Ovary (tissue), 9 donors: Measurements from ENCODE around the gene CFAP20DC. TPM values are rescaled to one million over a fixed set of nuclear protein-coding genes. Genes with fewer than 3 reads are reported as not detected.
"Not testable (repeated sequence)": the region's sequence is repeated elsewhere in the genome, so short reads cannot be mapped to it uniquely, and the experiment has no call there.

ENCODE experiments used
- DNase-seq, 5 donors: peaks; one replicate each; pipeline ENCODE4 v3.0.0-alpha.2; 2019 to 2020
- H3K27ac ChIP-seq, 2 donors: fragments of 200-600 bp; one replicate each; pipeline versions ENCODE4 v1.5.1 to v1.8.0; 2019 to 2022
- H3K27me3 ChIP-seq: fragments of 200-600 bp; one replicate; pipeline ENCODE4 v1.8.0; 2022
- H3K36me3 ChIP-seq: fragments of 200-600 bp; sonication (generic); one replicate; pipeline ENCODE4 v1.5.1; 2019
- H3K4me1 ChIP-seq: one replicate; pipeline ENCODE4 v1.8.1; 2013; ENCODE audit warnings: mild to moderate bottlenecking, moderate library complexity; ENCODE audit not compliant: insufficient read depth
- H3K4me3 ChIP-seq: fragments of 200-600 bp; sonication (generic); one replicate; pipeline ENCODE4 v1.5.1; 2017
- H3K9me3 ChIP-seq, 2 donors: fragments of 200-600 bp in 1 of 2; sonication (generic) in 1 of 2; one replicate each; pipeline versions ENCODE4 v1.5.1 to v1.8.1; 2013 to 2019; ENCODE audit warnings: mild to moderate bottlenecking in 1 of 2, moderate library complexity in 1 of 2
- EP300 ChIP-seq: sonication (generic); formaldehyde crosslinking; IDR thresholded peaks from one replicate; pipeline ENCODE4 v1.6.1; 2017; ENCODE audit warnings: antibody characterized with exemption
- POLR2A ChIP-seq: fragments of 450-650 bp; IDR thresholded peaks from one replicate; pipeline ENCODE4 v1.6.1; 2017; ENCODE audit warnings: antibody characterized with exemption, mild to moderate bottlenecking, moderate library complexity
- WGBS, 3 donors: extraction: QIAGEN DNeasy Blood & Tissue Kit in 1 of 3; methylation state at CpG; one replicate each; pipeline versions ENCODE4 v1.1.5 to v1.1.7; 2013 to 2017; 5-methylcytosine and 5-hydroxymethylcytosine counted together
- intact Hi-C, 4 donors: fragments of 100-400 bp; cut with DNase I; formaldehyde crosslinking; loops; one replicate each; pipeline versions ENCODE4 v1.11.0 to v1.15.1; 2022 to 2023
- polyA plus RNA-seq, 2 donors: library from polyadenylated mRNA; stranded (reverse); fragments of 200-250 nt in 1 of 2; fragments of 350-450 nt in 1 of 2; fragmentation: Illumina TruSeq in 1 of 2; extraction: RNeasy Lipid Tissue Mini Kit (QIAGEN cat#74804) in 1 of 2; gene quantifications; one replicate each; pipeline ENCODE4 v1.2.3, GENCODE V29; 2013 to 2014
- total RNA-seq, 7 donors: library from RNA; depleted of rRNA in 2 of 7; stranded (reverse); fragments of >200 nt in 2 of 7; fragmentation: NEBNext Ultra II Directional in 3 of 7; extraction: Animal tissue kit (Norgen Biotek cat#: 25700) in 3 of 7; gene quantifications; one replicate each; pipeline versions ENCODE4 v1.1.0 to v1.2.4, GENCODE V29; 2016 to 2023
- TF ChIP-seq, protein P1 (sequence below), 3 donors: fragments of 450-650 bp in 2 of 3; fragments of 200-600 bp in 1 of 3; IDR thresholded peaks; one replicate each; pipeline versions ENCODE4 v1.5.1 to v1.8.0; 2016 to 2022; ENCODE audit warnings: antibody characterized with exemption in 3 of 3, mild to moderate bottlenecking in 1 of 3
- donor health status: DM: no; HTN: no; CAD: no; lungs with moderate emphysema.
- donor health status: DM: no; HTN: no; CAD: no.
- donor health status: Bipolar disorder and iron deficiency.
- donor health status: DM: yes; HTN: yes; CAD: no.
- donor health status: DM: no; HTN: no; CAD: no.
- donor health status: DM: yes; HTN: yes; CAD: no.

The CFAP20DC gene
- total and polyA plus RNA-seq, 9 donors, result 0.10 to 2.4 (median 0.47) TPM

DNA sequence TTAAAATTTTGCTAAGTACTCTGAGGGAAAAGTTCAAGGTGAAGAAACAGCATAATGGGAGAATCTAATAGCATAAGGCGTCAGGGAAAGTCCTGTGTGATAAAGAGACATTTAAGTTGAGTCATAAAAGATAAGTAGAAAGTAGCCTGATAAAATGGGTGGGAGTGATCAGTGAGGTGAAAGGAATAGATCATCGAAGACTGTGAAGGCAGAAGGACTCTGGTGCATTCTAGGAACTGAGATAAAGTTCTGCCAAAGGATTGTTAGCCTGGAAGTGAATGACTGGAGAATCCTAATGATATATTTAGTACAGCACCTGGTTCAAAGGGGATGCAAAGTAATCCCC is 149.9 kb downstream of the CFAP20DC start:
- DNase-seq, result no peak
- intact Hi-C loops, result no loop called here
- TF ChIP-seq, protein P1, sequence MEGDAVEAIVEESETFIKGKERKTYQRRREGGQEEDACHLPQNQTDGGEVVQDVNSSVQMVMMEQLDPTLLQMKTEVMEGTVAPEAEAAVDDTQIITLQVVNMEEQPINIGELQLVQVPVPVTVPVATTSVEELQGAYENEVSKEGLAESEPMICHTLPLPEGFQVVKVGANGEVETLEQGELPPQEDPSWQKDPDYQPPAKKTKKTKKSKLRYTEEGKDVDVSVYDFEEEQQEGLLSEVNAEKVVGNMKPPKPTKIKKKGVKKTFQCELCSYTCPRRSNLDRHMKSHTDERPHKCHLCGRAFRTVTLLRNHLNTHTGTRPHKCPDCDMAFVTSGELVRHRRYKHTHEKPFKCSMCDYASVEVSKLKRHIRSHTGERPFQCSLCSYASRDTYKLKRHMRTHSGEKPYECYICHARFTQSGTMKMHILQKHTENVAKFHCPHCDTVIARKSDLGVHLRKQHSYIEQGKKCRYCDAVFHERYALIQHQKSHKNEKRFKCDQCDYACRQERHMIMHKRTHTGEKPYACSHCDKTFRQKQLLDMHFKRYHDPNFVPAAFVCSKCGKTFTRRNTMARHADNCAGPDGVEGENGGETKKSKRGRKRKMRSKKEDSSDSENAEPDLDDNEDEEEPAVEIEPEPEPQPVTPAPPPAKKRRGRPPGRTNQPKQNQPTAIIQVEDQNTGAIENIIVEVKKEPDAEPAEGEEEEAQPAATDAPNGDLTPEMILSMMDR (IDR thresholded peaks at IDR 0.05), result no peak
- TF ChIP-seq POLR2A (no peak), EP300 (no peak)
- Histone ChIP-seq H3K36me3 (no peaks in the 10 kb centered on the region), H3K4me1 (no peaks in the 10 kb centered on the region), H3K27me3 (no peaks in the 10 kb centered on the region), H3K4me3 (no peak overlapping the region), H3K27ac (no peak overlapping the region), H3K9me3 (no peaks in the 10 kb centered on the region)
- WGBS, 3 donors, result 1 to 6% (median 3%) methylated on average over 2 of the region's 2 CpGs

DNA sequence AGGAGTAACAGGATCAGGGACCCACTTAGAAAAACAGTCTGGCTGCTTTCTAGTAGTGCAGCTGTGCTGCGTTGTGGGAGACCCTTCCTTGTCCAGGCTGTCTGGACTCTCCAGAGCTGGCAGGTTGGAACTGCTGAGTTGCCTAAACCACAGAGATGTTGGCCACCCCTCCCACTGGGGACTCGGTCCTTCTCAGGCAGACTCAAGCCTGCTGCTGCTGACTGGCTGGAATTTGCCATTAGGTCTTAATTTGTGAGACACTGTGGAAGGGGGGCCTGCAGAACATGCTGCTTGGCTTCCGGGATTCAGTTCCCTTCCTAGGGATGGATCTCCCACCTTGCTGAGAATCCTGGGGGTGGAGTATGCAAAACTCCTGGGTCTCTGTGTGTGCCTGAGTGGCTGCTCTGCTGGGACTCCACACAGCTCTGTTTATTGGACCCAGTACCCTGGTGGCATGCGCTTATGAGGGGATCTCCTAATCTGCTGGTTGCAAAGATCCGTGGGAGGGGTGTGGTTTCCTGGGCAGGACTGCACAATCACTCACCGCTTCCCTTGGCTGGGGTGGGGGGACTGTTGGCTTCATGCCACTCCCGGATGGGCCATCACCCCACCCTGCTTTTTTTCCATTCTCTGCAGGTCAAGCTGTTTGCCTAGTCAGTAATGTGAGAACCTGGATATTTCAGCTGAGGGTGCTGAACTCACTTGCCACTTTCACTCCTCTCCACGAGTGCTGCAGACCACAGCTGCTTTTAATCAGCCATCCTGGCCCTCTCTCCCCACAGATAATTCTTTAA is 150.5 kb downstream of the CFAP20DC start:
- Histone ChIP-seq H3K27me3 (no peaks in the 10 kb centered on the region), H3K4me1 (no peaks in the 10 kb centered on the region), H3K27ac (no peak overlapping the region), H3K9me3 (no peaks in the 10 kb centered on the region), H3K4me3 (no peak overlapping the region), H3K36me3 (no peaks in the 10 kb centered on the region)
- TF ChIP-seq, protein P1 (IDR thresholded peaks at IDR 0.05), result no peak
- TF ChIP-seq EP300 (no peak), POLR2A (no peak)
- peak in 4 of 5 donors; percentile 10 to 42 (median 29) for DNase-seq
- 4 to 19% (median 15%) methylated on average over 8 of the region's 8 CpGs for WGBS, 3 donors
- intact Hi-C loops, result no loop called here

DNA sequence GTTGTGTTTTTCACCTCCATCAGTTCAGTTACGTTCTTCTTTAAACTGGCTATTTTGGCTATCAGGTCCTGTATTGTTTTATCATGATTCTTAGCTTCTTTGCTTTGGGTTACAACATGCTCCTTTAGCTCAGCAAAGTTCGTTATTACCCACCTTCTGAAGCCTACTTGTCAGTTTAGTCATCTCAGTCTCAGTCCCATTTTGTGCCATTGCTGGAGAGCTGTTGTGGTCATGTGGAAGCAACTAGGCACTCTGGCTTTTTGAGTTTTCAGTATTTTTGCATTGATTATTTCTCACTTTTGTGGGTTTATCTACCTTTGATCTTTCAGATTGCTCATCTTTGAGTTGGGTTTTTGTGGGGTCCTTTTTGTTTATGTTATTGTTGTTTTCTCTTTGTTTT is 151.3 kb downstream of the CFAP20DC start:
- no peak overlapping the region for H3K27ac ChIP-seq
- 95 to 98% (median 96%) methylated on average over 2 of the region's 2 CpGs for WGBS, 3 donors
- no peaks in the 10 kb centered on the region for H3K4me1 ChIP-seq
- TF ChIP-seq, protein P1 (IDR thresholded peaks at IDR 0.05), result no peak
- TF ChIP-seq POLR2A (no peak), EP300 (no peak)
- no peak overlapping the region for H3K4me3 ChIP-seq
- H3K9me3 ChIP-seq, result no peaks in the 10 kb centered on the region
- H3K36me3 ChIP-seq, result no peaks in the 10 kb centered on the region
- DNase-seq, result no peak
- intact Hi-C loops, result no loop called here
- H3K27me3 ChIP-seq, result no peaks in the 10 kb centered on the region

DNA sequence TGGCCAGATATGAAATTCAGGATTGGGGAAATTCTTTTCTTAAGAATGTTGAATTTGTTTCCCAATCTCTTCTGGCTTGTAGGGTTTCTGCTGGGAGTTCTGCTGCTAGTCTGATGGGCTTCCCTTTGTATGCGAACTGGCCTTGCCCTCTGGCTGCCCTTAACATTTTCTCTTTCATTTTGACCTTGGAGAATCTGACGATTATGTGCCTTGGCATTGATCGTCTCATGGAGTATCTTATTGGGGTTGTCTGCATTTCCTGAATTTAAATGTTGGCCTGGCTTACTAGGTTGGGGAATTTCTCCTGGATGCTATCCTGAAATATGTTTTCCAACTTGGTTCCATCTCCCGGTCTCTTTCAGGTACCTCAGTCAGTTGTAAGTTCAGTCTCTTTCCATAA is 152.2 kb downstream of the CFAP20DC start:
- intact Hi-C loops, result no loop called here
- DNase-seq, result no peak
- 28 to 32% (median 29%) methylated on average over 4 of the region's 4 CpGs for WGBS, 3 donors
- Histone ChIP-seq H3K9me3 (no peaks in the 10 kb centered on the region), H3K4me1 (no peaks in the 10 kb centered on the region), H3K4me3 (no peak overlapping the region), H3K27me3 (no peaks in the 10 kb centered on the region), H3K27ac (no peak overlapping the region), H3K36me3 (no peaks in the 10 kb centered on the region)
- TF ChIP-seq POLR2A, result no peak
- TF ChIP-seq, protein P1 (IDR thresholded peaks at IDR 0.05), result no peak
- TF ChIP-seq EP300, result no peak

DNA sequence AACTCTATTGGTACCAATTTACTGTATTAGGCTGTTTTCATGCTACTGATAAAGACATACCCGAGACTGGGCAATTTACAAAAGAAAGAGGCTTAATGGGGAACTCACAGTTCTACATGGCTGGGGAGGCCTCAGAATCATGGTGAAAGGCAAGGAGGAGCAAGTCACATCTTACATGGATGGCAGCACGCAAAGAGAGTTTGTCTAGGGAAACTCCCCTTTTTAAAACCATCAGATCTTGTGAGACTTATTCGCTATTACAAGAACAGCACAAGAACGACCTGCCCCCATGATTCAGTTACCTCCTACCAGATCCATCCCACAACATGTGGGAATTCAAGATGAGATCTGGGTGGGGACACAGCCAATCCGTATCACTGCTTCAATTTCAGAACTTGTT is 154.1 kb downstream of the CFAP20DC start:
- H3K36me3 ChIP-seq, H3K27me3 ChIP-seq, H3K4me1 ChIP-seq, DNase-seq, H3K27ac ChIP-seq, intact Hi-C loops, H3K9me3 ChIP-seq, H3K4me3 ChIP-seq: not testable (repeated sequence)
- 94 to 95% (median 95%) methylated on average over 5 of the region's 5 CpGs for WGBS, 3 donors

DNA sequence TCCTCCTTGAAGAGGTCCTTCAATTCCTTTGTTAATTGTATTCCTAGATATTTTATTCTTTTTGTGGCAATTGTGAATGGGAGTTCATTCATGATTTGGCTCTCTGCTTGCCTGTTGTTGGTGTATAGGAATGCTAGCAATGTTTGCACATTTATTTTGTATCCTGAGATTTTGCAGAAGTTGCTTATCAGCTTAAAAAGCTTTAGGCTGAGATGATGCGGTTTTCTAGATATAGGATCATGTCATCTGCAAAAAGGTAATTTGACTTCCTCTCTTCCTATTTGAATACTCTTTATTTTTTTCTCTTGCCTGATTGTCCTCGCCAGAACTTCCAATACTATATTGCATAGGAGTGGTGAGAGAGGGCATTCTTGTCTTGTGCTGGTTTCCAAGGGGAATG is 157.3 kb downstream of the CFAP20DC start:
- DNase-seq, H3K27me3 ChIP-seq, intact Hi-C loops, H3K4me1 ChIP-seq, H3K27ac ChIP-seq, H3K36me3 ChIP-seq, H3K4me3 ChIP-seq, H3K9me3 ChIP-seq: not testable (repeated sequence)
- WGBS, 3 donors, result 80 to 89% (median 87%) methylated on average over 2 of the region's 2 CpGs
